ENCODE results near the gene GUCY1B1. TPM values are rescaled to one million over a fixed set of nuclear protein-coding genes. Genes with fewer than 3 reads are reported as not detected.

Gene GUCY1B1
- total and polyA plus RNA-seq, 12 donors: 0.87 to 11.6 (median 4.1) TPM

DNA sequence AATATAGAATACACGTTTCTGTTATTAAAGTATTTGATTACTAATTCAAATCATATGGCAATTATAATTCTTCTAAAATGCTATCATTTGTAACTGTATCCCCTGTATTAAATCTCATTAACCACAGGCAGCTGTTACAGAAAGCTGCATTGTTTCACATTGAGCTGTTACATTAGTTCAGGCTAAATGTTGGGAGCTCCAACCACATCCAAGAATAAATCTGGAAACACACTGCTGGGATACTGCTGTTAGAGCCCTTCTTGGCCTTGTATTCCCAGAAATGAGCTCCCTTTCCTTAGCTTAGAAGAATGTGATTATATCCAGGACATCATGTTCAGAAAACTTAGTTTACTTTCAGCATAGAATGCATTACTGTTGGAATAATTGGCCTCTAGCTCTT lies 48.2 kb downstream of the GUCY1B1 start:
- Histone ChIP-seq H3K9me3 (replicated peaks in 1 of 3) (no peaks in the 10 kb centered on the region), H3K27me3 (no peaks in the 10 kb centered on the region), H3K4me1 (replicated peaks in 1 of 2) (no peaks in the 10 kb centered on the region), H3K36me3 (replicated peaks in 1 of 2) (no peaks in the 10 kb centered on the region), H3K27ac (no peak overlapping the region), H3K4me3 (no peak overlapping the region)
- no peak for DNase-seq
- intact Hi-C loops (cut with DNase I): loop anchor here in 1 of 2 donors (5.0 kb wide), 1 partner anchor 145 kb away; the partner anchor contains the start of gene CTSO
- 24 to 45% (median 32%) methylated on average over 1 of the region's 1 CpG for WGBS, 4 donors
- TF ChIP-seq, protein P1, sequence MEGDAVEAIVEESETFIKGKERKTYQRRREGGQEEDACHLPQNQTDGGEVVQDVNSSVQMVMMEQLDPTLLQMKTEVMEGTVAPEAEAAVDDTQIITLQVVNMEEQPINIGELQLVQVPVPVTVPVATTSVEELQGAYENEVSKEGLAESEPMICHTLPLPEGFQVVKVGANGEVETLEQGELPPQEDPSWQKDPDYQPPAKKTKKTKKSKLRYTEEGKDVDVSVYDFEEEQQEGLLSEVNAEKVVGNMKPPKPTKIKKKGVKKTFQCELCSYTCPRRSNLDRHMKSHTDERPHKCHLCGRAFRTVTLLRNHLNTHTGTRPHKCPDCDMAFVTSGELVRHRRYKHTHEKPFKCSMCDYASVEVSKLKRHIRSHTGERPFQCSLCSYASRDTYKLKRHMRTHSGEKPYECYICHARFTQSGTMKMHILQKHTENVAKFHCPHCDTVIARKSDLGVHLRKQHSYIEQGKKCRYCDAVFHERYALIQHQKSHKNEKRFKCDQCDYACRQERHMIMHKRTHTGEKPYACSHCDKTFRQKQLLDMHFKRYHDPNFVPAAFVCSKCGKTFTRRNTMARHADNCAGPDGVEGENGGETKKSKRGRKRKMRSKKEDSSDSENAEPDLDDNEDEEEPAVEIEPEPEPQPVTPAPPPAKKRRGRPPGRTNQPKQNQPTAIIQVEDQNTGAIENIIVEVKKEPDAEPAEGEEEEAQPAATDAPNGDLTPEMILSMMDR (IDR thresholded peaks at IDR 0.05): no peak
- no peak for TF ChIP-seq POLR2A (IDR thresholded peaks at IDR 0.05)

DNA sequence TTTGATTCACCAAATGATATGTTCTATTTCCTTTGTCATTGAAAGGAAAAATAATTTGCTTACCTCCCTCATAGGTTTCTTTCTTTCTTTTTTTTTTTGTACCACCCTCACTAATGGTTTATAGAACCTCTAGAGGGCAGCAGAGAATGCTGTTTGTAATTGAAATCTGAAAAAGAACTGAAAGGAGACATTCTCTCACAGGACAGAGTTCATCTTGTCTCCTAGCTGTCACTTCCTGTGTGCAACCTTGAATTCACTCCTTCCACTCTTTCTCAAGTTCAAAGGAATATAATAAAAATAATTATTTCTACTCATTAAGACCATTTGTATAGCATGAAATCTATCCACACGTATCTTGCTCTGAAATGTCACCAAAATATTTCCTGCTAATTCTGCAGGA lies 51.0 kb downstream of the GUCY1B1 start:
- no peaks in the 10 kb centered on the region for H3K27me3 ChIP-seq
- no peaks in the 10 kb centered on the region for H3K9me3 ChIP-seq (replicated peaks in 1 of 3)
- no peaks in the 10 kb centered on the region for H3K36me3 ChIP-seq (replicated peaks in 1 of 2)
- H3K4me1 ChIP-seq (replicated peaks in 1 of 2): no peaks in the 10 kb centered on the region
- peak in 3 of 7 donors; percentile 28 to 32 (median 31) for DNase-seq
- H3K27ac ChIP-seq: no peak overlapping the region
- TF ChIP-seq POLR2A (IDR thresholded peaks at IDR 0.05): no peak
- TF ChIP-seq, protein P1 (IDR thresholded peaks at IDR 0.05): peak; percentile 48 to 87 (median 72)
- intact Hi-C loops (cut with DNase I): loop anchor here in 1 of 2 donors (5.0 kb wide), 1 partner anchor 142 kb away; the partner anchor contains the start of gene CTSO
- H3K4me3 ChIP-seq: no peak overlapping the region
- 51 to 74% (median 54%) methylated on average over 1 of the region's 1 CpG for WGBS, 4 donors

DNA sequence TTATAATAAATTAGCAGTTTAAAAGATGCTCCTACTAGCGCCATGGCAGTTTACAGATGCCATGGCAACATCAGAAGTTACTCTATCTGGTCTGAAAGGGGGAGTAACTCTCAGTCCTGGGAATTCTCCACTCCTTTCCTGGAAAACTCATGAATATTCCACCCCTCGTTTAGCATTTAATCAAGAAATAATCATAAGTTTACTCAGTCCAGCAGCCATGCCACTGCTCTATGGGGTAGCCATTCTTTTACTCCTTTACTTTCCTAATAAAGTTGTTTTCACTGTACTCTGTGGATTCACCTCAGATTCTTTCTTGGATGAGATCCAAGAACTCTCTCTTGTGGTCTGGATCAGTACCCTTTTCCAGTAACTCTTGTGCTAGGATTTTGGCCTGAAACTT lies 52.3 kb downstream of the GUCY1B1 start:
- H3K4me3 ChIP-seq: no peak overlapping the region
- no peaks in the 10 kb centered on the region for H3K27me3 ChIP-seq
- intact Hi-C loops (cut with DNase I): no loop called here
- no peak for TF ChIP-seq POLR2A (IDR thresholded peaks at IDR 0.05)
- TF ChIP-seq, protein P1 (IDR thresholded peaks at IDR 0.05): no peak
- H3K9me3 ChIP-seq (replicated peaks in 1 of 3): no peaks in the 10 kb centered on the region
- H3K27ac ChIP-seq: no peak overlapping the region
- 57 to 92% (median 87%) methylated on average over 2 of the region's 2 CpGs for WGBS, 4 donors
- no peaks in the 10 kb centered on the region for H3K36me3 ChIP-seq (replicated peaks in 1 of 2)
- DNase-seq: no peak
- no peaks in the 10 kb centered on the region for H3K4me1 ChIP-seq (replicated peaks in 1 of 2)

DNA sequence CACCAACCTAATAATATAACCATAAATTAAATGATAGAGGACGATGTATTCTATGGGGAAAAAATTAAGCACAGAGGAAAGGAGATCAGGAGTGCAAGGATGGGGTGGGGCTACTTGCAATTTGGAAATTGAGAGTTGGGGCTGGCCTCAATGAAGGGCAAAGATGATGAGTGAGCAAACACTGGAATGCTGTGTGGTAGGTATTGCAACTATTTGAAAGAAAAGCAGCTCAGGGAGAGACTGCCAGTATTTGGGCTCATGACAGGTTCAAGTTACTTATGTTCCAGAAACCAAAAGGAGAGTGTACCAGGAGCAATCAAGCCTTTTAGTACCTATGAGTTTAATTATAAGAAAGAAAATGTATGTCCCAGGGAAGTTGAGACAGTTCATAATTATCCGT lies 59.8 kb downstream of the GUCY1B1 start:
- Histone ChIP-seq H3K36me3 (replicated peaks in 1 of 2) (no peaks in the 10 kb centered on the region), H3K27ac (no peak overlapping the region), H3K4me1 (replicated peaks in 1 of 2) (peaks cover 0 to 6% of the 10 kb centered on the region in 2 donors), H3K27me3 (no peaks in the 10 kb centered on the region), H3K4me3 (no peak overlapping the region), H3K9me3 (replicated peaks in 1 of 3) (no peaks in the 10 kb centered on the region)
- WGBS, 4 donors: 87 to 95% (median 90%) methylated on average over 2 of the region's 2 CpGs
- no peak for DNase-seq
- TF ChIP-seq, protein P1 (IDR thresholded peaks at IDR 0.05): no peak
- TF ChIP-seq POLR2A (IDR thresholded peaks at IDR 0.05): no peak
- intact Hi-C loops (cut with DNase I): loop anchor here in 1 of 2 donors (5.0 kb wide), 1 partner anchor 134 kb away; the partner anchor contains the start of gene CTSO
